HG02970 (cell line): Measurements from ENCODE around the gene RAI14.
"Not testable (repeated sequence)": the region's sequence is repeated elsewhere in the genome, so short reads cannot be mapped to it uniquely, and the experiment has no call there.

Experiments
- ATAC-seq: cut with Tn5 transposase; IDR thresholded peaks from one replicate; pipeline ENCODE4 v1.9.1; 2021; ENCODE audit warnings: mild to moderate bottlenecking, moderate library complexity, moderate number of reproducible peaks; ENCODE audit not compliant: unreplicated experiment, low FRiP score

RAI14 gene

DNA sequence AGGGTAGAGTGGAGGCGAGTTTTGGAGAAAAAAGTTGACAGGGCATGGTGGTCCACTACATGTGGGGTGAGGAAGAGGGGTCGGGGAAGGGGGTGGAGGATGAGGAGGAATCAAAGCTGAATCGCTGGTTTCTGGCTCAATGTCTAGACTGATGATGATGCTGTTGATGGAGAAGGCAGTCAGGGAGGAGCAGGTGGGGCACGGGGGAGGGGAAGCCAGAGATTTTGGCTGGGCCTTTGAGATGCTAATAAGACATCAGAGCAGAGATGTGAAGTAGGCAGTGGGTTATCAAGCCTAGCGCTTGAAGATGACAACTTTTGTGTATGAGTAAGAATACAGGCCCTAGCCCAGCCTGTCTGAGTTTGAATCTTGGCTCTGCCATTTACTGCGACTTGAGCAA is 150.4 kb downstream of the RAI14 start:
- no peak for ATAC-seq

DNA sequence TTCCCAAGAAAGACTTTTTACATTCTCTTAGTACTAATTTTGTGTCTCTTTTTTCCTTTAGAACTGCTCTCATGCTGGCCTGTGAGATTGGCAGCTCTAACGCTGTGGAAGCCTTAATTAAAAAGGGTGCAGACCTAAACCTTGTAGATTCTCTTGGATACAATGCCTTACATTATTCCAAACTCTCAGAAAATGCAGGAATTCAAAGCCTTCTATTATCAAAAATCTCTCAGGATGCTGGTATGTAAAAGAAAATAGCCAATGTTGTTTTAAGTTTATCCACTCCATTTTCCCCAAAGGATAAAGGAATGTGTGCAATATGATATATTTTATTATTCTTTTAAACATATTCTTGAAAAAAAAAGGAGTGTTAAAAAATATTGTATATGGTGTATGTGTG is 155.6 kb downstream of the RAI14 start:
- no peak for ATAC-seq

DNA sequence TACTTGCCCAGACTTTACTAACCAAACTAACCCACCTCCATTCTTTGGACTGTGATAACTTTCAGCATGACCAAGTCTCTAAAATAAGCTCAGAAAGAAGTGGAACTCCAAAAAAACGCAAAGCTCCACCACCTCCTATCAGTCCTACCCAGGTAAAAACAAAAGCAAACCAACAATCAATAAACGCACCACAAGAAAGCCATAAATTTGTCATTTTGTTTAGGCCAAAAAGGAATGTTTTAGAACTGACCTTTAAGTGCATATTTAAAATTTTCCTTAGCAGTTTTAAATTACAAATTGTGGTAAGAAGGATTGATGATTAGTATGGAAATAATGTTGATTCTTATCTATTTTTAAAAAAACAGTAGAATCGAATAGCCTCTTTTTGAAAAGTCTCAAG is 157.4 kb downstream of the RAI14 start:
- no peak for ATAC-seq

DNA sequence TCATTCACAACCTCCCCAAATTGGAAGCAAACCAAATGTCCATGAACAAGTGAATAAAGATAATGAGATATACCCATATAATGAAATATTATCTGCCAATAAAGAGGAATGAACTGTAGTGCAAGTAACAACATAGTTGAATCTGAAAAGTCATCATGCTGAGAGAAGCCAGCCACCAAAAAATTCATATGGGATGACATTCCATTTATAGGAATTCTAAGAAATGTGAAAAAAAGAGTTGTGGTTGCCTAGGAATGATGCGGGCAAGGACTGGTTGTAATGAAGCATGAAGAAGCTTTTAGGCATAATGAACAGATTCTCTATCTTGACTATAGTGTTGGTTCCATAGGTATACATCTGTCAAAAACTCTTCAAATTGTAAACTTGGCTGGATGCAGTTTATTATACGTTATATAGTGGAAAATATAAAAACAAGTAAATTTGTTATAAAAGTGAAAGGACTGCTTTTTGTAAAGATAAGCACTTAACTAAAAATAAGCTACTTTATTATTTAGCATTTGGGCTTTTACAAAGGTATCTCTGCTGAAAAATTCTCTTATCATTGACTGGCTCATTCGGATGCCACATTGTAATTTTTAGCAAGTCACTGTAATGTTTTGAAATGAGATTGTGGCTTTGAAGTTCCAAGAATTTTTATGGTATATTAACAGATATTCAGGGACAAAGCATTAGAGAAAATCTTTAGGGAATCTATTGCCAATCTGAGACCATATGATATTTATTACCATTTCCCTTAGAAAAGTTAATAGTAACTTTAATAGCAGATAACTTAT is 161.6 kb downstream of the RAI14 start:
- ATAC-seq = no peak

DNA sequence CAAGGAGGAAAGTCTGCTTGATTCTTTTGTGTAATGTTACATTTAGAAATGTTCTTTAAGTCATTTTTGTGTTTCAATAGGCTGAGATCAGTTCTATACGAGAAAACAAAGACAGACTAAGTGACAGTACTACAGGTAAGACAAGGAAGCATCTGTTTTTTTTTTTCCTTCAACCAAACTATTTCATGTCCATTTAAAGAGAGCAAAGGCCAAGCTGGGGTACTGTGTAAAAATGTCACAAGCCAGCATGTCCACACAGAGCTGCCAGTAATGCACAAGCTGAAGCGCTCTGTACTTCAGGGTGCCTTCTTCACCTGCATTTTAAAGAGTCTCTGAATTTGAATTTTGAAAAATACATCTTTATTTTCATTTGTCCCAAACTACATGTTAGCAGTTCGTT is 162.6 kb downstream of the RAI14 start:
- ATAC-seq = no peak

DNA sequence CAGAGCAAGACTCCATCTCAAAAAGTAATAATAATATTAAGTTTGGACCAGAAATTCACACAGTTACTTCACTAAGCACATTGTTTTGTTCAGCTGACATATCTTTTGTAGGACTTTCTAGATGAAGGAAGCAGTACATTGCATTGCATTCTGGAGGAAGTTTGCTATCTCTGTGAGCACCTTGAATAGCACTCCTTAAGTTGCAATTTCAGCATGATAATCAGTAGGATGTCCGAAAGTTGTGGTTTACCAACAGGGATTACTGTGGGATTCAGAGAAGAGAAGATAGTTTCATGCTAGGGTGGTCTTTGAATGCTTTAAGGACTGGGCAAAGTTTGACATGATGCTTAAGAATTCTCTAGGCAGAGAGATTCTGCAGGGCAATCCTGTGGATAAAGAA is 164.5 kb downstream of the RAI14 start:
- no peak for ATAC-seq

DNA sequence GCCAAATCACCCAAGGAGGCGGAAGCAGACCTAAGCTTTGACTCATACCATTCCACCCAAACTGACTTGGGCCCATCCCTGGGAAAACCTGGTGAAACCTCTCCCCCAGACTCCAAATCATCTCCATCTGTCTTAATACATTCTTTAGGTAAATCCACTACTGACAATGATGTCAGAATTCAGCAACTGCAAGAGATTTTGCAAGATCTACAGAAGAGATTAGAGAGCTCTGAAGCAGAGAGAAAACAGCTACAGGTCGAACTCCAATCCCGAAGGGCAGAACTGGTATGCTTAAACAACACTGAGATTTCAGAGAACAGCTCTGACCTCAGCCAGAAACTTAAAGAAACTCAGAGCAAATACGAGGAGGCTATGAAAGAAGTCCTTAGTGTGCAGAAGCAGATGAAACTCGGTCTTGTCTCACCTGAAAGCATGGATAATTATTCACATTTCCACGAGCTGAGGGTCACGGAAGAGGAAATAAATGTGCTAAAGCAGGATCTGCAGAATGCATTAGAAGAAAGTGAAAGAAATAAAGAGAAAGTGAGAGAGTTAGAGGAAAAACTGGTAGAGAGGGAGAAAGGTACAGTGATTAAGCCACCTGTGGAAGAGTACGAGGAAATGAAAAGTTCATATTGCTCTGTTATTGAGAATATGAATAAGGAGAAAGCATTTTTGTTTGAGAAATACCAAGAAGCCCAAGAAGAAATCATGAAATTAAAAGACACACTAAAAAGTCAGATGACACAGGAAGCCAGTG is 167.0 kb downstream of the RAI14 start:
- ATAC-seq = no peak

DNA sequence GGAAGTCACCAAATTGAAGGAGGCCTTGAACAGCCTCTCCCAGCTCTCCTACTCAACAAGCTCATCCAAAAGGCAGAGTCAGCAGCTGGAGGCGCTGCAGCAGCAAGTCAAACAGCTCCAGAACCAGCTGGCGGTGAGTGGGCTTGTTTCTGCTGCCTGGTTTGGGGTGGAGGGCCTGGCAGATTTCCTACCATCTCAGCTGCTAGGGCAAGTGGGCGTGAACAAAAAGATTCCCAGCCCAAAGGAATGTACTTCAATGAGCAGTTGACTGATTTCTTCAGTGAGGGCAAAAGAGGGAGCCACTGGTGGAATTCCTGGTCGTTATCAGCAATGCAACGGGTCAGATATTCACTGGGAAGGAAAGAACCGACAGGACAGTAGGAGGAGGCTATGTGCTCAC is 170.2 kb downstream of the RAI14 start:
- ATAC-seq = no peak

DNA sequence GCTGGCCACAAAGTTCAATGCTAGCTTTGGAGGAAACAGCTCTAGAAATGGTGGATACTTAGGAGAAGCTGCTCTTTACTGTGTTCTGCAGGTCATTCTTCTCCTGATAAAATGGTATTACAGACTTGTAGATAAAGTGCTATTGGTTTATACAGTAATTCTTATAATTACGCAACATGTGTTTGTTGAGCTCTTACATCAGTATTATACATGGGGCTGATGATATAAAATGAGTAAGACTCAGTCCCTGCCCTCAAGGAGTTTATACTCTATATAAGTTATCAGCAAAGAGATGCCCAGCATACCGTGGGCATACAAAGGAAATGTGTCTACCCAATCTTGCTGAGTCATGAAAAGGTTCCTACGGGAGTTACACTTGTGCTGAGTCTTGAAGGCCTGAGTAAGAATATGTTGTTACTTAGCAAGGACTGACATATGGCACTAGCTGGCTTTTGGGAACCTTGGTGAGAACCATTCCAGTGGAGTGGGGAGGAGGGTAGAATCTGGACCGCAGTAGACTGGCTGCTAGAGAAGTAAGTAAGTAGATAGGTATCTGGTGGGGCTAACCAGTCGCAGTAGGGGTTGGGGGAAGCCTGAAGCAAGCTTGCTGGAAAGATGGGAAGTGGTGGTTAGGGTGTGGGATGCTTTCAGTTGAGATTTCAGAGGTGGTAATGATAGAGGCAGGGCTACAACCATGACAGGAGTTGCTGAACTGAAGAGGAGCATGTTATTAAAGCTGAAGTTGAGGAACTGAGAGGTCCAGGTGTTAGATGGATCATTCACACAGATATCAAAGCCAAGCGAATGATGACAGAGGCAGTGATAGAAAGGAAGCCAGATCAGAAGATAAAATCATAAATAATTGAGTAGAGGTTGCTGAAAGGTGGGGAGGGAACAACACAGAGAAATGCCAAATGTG is 171.7 kb downstream of the RAI14 start:
- no peak for ATAC-seq

DNA sequence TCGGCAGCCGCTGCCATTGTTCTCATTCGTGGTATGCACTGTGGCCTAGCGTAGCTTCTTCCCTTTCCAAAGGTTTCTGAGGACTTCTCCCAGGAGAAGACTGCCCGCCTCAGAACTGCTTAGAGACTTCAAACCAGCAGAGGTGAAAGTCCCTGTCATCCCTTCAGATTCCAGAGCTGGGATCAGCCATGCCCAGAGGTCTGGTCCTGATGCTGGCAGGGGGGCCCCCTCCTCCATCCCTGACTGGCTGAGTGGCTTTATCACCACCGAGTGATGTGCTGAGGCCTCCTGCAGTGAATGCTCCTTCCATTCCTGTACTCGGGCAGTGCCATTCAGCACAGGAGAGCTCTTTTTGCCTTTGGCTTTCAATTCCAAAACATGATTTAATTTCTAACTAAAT is 174.7 kb downstream of the RAI14 start:
- ATAC-seq = not testable (repeated sequence)

DNA sequence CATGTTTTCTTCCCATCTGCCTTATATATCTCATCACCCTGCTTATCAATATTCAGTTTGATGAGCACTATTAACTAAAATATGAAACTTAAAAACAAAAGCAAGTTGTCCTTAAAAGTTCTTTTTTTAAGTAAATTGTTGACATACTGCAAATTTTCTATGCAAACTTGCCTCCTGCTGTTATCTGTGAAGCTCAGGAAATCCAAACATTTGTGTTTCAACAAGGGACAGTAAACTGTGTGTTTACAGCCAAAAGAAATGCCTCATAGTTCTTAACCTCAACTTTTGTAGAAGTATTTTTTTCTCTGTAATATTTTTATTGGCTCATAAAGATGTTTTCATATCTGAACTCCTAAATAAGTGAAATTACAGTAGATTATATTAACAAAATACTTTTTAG is 175.2 kb downstream of the RAI14 start:
- no peak for ATAC-seq

DNA sequence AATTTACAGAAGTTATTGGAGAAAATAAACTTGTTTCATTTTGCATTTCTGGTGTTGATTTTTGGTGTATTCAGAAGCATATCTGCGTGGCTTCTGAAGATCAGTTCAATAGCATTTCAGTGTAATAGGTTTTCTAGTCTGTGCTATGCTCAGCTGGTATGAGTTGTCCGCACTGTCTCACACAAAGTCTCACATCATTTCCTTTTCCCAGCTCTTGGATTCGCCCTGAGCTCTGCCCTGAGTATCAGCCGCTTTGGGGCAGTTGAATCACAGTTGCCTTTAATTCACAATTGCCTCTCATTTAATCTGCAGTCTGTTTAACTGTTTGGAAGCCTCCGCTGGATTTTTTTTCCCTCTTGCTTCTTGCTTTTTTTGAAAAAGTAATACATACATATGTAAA is 176.4 kb downstream of the RAI14 start:
- no peak for ATAC-seq

DNA sequence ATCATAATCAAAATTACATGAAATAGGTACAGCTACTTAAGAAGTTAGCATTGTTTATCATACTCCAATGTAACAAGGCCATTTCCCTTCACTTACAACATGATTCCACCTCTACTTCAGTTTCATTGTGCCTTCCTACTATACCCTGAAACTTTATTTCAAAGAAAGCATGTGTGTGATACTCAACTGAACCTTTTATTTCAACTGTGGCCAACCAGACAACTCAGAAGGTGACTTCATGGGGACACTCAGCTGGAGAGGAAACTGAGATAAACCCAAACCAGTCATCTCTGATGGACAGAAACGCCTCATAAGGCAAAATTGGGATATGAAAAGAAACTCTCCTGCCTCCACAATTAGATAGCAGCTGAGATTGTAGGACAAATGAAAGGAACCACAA is 177.0 kb downstream of the RAI14 start:
- no peak for ATAC-seq

DNA sequence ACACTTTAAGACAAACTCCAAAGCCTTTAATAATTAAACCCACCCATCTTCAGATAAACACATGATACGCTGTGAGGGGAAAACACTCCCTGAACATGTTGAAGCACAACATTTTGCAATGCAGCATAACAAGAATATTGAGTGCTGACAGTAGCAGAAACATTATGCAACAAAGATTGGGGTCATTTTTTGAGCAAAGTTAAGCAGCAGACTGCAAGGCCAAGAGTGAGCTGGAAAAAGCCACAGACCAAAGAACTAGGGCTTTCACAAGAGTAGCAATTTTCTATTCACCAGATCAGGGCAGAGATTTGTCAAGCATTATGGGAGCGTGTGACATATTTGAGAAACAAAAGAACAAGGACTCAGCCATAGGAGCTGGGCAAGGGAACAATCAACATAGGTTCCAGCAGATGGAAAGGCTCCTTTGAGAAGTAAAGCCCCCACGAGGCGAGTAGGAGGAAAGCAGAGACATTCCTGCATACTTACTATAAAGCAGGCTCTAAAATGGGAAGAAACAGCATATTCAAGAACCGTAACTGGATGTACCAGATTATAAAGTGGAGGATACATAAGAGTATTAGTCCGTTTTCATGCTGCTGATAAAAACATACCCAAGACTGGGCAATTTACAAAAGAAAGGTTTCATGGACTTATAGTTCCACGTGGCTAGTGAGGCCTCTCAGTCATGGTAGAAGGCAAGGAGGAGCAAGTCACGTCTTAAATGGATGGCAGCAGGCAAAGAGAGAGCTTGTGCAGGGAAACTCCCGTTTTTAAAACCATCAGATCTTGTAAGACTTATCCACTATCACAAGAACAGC is 178.1 kb downstream of the RAI14 start:
- ATAC-seq = no peak

DNA sequence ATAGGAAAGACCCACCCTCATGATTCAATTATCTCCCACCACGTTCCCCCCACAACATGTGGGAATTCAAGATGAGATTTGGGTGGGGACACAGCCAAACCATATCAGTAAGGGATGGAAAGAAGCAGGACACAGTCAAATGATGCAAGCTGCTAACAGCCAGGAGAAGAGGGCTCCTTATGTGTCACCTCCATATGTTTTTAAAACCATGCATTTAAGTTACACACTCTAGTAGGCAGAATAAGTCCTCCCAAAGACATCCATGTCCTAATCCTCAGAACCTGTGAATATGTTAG is 178.6 kb downstream of the RAI14 start:
- no peak for ATAC-seq

DNA sequence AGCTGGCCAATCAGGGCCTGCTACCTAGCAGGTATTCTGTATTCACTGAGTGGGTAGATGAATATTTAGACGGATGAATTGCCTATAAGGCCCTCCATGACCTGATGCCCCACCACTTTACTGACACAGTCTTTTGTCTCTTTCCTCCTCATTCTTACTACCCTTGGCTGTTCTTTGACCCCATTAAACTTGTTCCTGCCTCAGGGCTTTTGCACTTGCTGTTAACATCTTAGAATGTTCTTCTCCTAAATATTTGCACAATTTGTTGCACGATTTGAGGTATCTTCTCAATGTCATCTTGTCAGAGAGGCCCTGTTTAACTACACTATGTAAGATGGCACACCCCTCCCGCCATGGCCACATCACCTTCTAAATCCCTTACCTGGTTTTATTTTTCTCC is 179.5 kb downstream of the RAI14 start:
- no peak for ATAC-seq

DNA sequence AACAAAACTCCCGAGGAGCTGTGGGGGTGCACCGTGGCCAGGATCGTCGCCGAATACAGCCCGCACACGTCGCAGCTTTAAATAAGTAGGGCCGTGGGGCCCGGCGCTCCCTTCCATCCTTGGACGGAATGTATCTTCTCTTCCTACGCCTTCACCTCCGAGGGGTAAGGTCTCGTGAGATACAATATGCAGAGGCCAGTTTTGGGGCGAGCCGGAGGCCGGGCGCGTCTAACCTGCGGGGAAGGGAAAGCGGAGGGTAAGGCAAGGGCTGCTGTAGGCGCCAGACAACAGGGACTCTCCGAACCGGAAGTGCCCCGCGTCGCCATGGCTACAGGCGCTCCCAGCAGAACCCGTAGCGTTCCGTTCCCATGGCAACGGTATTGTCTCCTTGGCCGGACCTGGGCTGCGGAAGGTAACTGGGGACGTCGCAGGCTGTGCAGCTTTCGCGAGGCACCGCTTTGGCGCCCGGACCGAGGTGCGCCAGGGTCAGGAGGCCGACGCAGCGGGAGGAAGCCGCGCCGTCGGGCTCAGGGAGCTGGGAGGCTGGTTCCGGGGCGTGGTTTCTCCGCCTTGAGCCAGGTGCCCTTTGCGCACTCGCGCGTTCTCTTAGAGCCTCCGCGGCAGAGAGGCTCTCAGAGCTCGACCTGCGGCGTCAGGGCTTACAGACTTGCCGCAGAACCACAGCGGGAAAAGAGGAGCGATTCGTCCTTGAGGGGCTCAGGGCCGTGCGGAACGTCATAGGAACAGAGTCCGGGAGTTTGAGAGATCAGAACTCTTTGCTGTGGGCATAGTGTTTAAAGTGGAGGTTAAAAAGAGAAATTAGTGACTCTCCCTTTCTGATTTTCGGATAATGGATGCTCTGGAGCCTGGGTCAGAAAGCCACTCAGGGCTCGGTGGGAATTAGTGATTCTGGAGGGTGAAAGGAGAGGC is 182.9 kb downstream of the RAI14 start, which contains the start of gene TTC23L:
Gene TTC23L, plus strand, starts transcription at position 380 of the 930 bp plus-strand sequence. CDS start 1,508 bp downstream, outside the sequence.
- peak; percentile 99 for ATAC-seq

DNA sequence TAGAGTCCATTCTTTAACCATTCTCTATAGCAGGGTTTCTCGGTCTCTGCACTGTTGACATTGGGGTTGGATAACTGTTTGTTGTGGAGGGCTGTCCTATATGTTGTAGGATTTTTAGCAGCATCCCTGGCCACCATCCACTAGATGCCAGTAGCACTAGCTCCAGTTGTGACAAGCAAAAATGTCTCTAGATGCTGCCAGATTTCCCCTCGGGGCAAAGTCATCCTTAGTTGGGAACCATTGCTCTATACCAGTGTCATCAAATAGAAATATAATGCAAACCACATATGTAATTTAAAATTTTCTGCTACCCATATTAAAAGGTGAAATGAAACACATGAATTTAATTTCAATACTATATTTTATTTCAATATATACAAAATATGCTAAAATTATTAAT is 185.7 kb downstream of the RAI14 start:
- no peak for ATAC-seq

DNA sequence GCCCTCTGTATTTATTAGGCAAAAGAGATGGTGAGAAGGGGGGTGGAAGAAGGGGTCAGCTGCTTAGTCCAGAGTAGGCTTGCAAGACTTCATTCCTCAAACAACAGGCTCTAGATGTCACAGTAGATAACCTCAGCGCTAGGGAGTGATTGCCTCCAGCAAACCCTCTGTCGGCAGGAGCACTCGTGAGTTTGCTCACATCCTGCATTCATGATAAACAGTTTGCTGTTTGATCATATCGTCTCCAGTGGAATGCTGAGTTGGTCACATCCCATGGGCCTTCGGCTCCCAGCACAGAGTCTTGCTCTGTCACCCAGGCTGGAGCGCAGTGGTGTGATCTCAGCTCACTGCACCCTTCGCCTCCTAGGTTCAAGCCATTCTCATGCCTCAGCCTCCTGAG is 186.4 kb downstream of the RAI14 start:
- ATAC-seq = no peak
